LNCaP clone FGC (cell line): ENCODE data around the gene GJA3.

ENCODE experiments used
- DNase-seq: peaks from one replicate; pipeline ENCODE4 v3.0.0-alpha.2; 2011; ENCODE audit warnings: low read depth
- H3K4me3 ChIP-seq: 2 replicates; pipeline ENCODE4 v1.5.1; 2011; ENCODE audit warnings: mild to moderate bottlenecking, low read depth, low read length, control low read depth
- TF ChIP-seq, protein P1 (sequence below): IDR thresholded peaks from 2 replicates; pipeline ENCODE4 v1.5.1; 2012; ENCODE audit warnings: mild to moderate bottlenecking; ENCODE audit not compliant: control insufficient read depth, insufficient read depth; ENCODE audit errors: extremely low read depth

Gene GJA3

DNA sequence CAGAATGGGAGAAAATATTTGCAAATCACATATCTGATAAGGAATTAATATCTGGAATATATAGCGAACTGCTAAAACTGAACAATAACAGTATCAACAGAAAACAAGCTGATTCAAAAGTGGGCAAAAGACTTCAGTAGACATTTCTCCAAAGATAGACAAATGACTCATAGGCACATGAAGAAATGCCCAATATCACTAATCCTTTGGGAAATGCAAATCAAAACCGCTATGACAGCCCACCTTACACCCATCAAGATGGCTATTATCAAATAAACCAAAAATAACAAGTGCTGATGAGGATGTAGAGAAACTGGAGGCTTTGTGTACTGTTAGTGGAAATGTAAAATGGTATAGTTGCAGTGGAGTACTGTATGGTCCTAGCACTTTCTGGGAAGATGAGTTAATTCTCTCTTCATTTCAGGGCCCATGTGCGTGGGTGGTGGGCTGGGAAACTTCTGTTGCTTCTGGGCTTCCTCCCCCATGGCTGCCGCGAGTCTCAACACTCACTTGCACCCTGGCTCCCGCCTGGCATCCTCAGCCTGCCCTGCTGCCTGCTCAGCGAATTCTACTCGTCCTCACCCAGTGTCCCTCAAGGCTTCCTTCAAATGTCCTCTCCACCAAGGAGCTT lies 12.4 kb upstream of the GJA3 start:
- DNase-seq = no peak
- no peak overlapping the region for H3K4me3 ChIP-seq
- TF ChIP-seq, protein P1, sequence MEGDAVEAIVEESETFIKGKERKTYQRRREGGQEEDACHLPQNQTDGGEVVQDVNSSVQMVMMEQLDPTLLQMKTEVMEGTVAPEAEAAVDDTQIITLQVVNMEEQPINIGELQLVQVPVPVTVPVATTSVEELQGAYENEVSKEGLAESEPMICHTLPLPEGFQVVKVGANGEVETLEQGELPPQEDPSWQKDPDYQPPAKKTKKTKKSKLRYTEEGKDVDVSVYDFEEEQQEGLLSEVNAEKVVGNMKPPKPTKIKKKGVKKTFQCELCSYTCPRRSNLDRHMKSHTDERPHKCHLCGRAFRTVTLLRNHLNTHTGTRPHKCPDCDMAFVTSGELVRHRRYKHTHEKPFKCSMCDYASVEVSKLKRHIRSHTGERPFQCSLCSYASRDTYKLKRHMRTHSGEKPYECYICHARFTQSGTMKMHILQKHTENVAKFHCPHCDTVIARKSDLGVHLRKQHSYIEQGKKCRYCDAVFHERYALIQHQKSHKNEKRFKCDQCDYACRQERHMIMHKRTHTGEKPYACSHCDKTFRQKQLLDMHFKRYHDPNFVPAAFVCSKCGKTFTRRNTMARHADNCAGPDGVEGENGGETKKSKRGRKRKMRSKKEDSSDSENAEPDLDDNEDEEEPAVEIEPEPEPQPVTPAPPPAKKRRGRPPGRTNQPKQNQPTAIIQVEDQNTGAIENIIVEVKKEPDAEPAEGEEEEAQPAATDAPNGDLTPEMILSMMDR = no peak

DNA sequence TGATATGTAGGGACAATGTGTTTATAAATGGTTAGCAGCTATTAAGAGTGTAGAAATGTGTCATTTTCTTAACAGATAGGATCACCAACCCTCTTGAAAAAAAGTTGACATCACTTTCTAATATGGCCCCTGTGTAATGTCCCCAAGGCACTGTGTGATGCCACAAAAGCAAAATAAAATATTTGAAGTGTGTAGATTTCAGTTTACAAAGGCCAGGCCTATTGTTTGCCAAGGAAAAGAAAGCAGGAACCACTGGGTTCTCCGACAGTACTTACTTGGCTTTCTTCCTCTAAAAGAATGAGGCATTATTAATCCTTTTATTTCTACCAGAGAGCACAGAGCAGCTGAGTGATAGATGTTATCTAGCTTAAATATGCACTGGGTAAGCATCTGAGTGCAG lies 10.5 kb upstream of the GJA3 start:
- no peak overlapping the region for H3K4me3 ChIP-seq

DNA sequence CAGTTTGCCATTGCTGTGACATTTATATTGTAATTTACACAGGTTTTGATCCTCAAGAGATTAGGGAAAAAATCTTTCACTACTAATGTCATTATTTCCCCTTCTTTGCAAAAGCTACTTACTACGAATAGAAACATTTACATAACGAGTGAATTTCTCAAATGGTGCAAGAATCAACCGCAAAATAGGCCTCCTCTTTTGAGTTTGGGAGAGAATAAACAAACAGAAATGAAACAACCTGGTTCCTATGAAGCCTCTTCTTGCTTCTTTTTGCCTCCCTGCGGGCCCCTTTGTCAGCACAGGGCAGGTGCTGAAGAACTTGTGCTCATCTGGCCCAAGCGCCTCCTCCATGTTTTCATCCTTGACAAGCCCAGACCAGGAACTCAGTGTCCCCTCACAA lies 10.1 kb upstream of the GJA3 start:
- TF ChIP-seq, protein P1 = no peak
- DNase-seq = no peak
- H3K4me3 ChIP-seq = no peak overlapping the region

More for the DNA sequence above, 10.5 kb upstream of the GJA3 start:
- TF ChIP-seq, protein P1 = no peak
- peak; percentile 77 for DNase-seq

DNA sequence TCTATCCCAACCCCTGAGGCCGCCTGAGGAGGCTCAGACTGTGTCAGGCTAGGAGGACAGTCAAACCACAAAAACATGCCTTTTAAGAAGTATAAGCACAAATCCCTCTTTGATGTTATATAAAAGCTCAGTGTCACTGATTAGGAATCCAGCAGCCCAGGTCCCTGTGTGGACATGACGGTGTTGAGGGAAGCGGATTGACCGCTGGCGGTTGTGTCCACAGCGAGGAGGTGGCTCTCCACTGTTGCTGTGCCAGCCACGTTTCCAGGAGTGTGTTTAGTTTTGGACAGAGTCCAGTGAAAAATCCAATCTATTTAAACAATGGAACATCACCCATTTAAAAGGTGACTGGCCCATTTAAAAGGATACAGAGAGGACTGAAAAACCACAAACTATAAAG lies 7.5 kb upstream of the GJA3 start:
- no peak for DNase-seq
- TF ChIP-seq, protein P1 = no peak
- no peak overlapping the region for H3K4me3 ChIP-seq

DNA sequence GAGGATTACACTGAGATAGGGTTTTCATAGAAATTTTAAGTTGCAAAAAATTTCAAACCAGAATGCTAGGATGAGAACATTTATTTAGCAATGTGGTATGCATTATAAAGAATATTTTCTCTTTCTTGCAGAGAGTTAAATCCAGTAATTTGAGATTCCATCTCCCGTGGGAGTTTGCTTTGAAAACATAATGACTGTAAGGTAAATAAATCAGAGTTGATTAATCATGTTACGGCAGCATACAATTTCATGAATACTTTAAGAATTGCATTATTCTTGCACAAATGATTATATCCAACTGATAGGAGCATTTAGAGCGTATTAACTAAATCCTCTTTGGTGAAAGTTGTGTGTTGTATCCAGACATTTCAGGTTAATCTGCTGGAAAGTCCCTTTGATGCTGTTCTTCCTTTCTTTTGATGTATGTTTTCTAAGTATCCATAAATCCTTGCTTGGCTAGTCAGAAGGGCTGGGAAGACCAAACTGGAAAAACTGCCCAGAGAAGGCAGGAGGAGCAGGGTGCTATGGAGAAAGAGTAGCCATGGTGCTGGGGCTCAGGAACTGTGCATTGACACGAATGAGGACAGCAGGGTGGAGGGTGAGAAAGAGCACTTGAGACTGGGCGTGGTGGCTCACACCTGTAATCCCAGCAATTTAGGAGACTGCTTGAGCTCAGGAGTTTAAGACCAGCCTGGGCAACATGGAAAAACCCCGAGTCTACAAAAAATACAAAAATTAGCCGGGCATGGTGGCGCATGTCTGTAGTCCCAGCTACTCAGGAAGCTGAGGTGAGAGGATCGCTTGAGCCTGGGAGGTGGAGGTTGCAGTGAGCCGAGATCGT lies 4.8 kb upstream of the GJA3 start:
- TF ChIP-seq, protein P1 = no peak
- DNase-seq = no peak
- no peak overlapping the region for H3K4me3 ChIP-seq

DNA sequence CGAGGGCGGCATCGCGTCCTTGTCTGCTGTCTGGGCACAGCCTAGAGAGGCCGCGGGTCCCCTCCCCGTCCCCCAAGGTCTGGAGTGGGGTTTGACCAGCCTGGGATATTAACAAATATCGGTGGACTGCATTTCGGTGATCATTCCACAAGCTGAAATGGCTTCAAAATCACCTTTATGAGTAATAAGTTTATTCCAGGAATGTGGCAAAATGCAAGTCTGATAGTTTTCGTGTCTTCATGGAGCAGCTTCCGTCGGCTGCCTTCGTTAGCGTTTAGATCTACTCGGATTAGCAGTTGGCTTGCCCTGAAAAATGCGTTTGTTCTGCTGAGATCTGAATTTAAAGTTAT lies 1.1 kb upstream of the GJA3 start:
- H3K4me3 ChIP-seq = no peak overlapping the region
- TF ChIP-seq, protein P1 = no peak
- no peak for DNase-seq
